ENCODE results near the gene ITGA7.

DNA sequence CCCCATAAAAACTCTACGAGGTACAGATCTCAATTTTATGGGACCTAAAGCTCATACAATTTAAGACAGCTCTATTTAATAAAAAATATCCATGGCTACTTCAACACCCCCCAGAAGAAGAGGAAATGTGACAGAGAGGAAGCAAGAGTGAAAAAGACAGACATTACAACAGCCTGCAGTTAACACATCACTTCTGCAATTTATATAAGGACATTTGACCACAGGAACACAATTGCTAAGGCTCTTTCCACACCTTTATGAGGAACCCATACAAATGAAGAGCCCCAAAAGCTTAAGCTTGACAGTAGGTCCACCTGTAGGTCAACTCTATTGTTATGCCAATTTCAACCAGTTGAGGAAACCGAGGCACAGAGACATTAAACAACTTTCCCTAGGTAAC lies 65.4 kb downstream of the ITGA7 start:
- TF ChIP-seq EZH2phosphoT487 (IDR thresholded peaks at IDR 0.05; ENCODE audit: insufficient read depth, low read depth): no peak
- no peak for TF ChIP-seq EZH2 (IDR thresholded peaks at IDR 0.05; ENCODE audit: insufficient read depth, poor library complexity, severe bottlenecking)

Measured in GM23248 (cell line).